ENCODE measurements around the gene MLIP.

DNA sequence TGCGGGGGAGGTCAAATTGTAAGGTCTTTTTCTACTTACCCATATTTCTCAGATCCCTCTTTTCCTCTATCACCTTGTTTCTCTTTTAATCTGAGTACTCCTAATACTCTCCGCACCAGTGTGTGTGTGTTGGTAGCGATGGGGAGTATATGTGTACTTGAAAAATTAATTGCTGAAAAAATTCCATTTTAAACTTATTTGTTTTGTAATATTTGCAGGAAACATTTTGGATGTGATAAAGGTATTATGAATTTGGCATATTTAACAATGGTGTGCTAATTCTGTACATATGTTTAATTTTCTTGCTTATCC lies 48.1 kb upstream of the MLIP start:
- TF ChIP-seq, protein P1, sequence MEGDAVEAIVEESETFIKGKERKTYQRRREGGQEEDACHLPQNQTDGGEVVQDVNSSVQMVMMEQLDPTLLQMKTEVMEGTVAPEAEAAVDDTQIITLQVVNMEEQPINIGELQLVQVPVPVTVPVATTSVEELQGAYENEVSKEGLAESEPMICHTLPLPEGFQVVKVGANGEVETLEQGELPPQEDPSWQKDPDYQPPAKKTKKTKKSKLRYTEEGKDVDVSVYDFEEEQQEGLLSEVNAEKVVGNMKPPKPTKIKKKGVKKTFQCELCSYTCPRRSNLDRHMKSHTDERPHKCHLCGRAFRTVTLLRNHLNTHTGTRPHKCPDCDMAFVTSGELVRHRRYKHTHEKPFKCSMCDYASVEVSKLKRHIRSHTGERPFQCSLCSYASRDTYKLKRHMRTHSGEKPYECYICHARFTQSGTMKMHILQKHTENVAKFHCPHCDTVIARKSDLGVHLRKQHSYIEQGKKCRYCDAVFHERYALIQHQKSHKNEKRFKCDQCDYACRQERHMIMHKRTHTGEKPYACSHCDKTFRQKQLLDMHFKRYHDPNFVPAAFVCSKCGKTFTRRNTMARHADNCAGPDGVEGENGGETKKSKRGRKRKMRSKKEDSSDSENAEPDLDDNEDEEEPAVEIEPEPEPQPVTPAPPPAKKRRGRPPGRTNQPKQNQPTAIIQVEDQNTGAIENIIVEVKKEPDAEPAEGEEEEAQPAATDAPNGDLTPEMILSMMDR (IDR thresholded peaks at IDR 0.05), result no peak
- no peak for TF ChIP-seq EZH2 (IDR thresholded peaks at IDR 0.05)

All from neural progenitor cell (in vitro differentiated cells).